NCI-H1105 treated with DMSO at 0.1 percent for 48 hours (cell line): ENCODE measurements around the gene PPP1R26.
"Not testable (repeated sequence)": the region's sequence is repeated elsewhere in the genome, so short reads cannot be mapped to it uniquely, and the experiment has no call there.

Experiments used
- DNase-seq: peaks from one replicate; lab custom pipeline; 2025; lab: John Stamatoyannopoulos, UW

PPP1R26 gene

GRCh38 chr9:135522931-135523330 lies 43.3 kb downstream of the PPP1R26 start:
- no peak for DNase-seq

- no peak for DNase-seq
These were observed 44.0 kb downstream of the PPP1R26 start for GRCh38 chr9:135523521-135524129.

GRCh38 chr9:135524130-135524861 lies 44.7 kb downstream of the PPP1R26 start:
- no peak for DNase-seq

GRCh38 chr9:135525241-135526088 lies 45.9 kb downstream of the PPP1R26 start:
- no peak for DNase-seq

- no peak for DNase-seq
These were observed 46.6 kb downstream of the PPP1R26 start for GRCh38 chr9:135526089-135526729.

- no peak for DNase-seq
These were observed 47.4 kb downstream of the PPP1R26 start for GRCh38 chr9:135526730-135527571.

GRCh38 chr9:135528842-135529435 lies 49.4 kb downstream of the PPP1R26 start:
- DNase-seq: not testable (repeated sequence)

- no peak for DNase-seq
These were observed 50.6 kb downstream of the PPP1R26 start for GRCh38 chr9:135530146-135530545.

- no peak for DNase-seq
These were observed 51.5 kb downstream of the PPP1R26 start for GRCh38 chr9:135531096-135531495.

- no peak for DNase-seq
These were observed 53.5 kb downstream of the PPP1R26 start for GRCh38 chr9:135533113-135533512.

- no peak for DNase-seq
These were observed 54.1 kb downstream of the PPP1R26 start for GRCh38 chr9:135533674-135534073.

- DNase-seq: not testable (repeated sequence)
These were observed 54.7 kb downstream of the PPP1R26 start for GRCh38 chr9:135534192-135534711.

GRCh38 chr9:135534826-135535225 lies 55.2 kb downstream of the PPP1R26 start:
- DNase-seq: not testable (repeated sequence)

- DNase-seq: not testable (repeated sequence)
These were observed 56.0 kb downstream of the PPP1R26 start for GRCh38 chr9:135535631-135536030.

- DNase-seq: no peak
These were observed 56.6 kb downstream of the PPP1R26 start for GRCh38 chr9:135536216-135536615.
